GM21576 (cell line): ENCODE results near the gene TM4SF1.
A peak's percentile ranks its signal among the peaks of the same experiment; 100 is the strongest.
"Not testable (repeated sequence)": the region's sequence is repeated elsewhere in the genome, so short reads cannot be mapped to it uniquely, and the experiment has no call there.

Experiments
- ATAC-seq: cut with Tn5 transposase; IDR thresholded peaks from one replicate; pipeline ENCODE4 v1.9.1; 2021; ENCODE audit warnings: mild to moderate bottlenecking, moderate library complexity; ENCODE audit not compliant: unreplicated experiment

TM4SF1 gene

GRCh38 chr3:149395107-149396089 lies 17.9 kb upstream of the TM4SF1 start:
- ATAC-seq = no peak

- ATAC-seq = peak; percentile 86
These were observed 16.1 kb upstream of the TM4SF1 start for GRCh38 chr3:149393345-149394160.

GRCh38 chr3:149391960-149392359 lies 14.5 kb upstream of the TM4SF1 start:
- ATAC-seq = no peak

GRCh38 chr3:149390772-149391212 lies 13.3 kb upstream of the TM4SF1 start:
- no peak for ATAC-seq

- no peak for ATAC-seq
These were observed 12.8 kb upstream of the TM4SF1 start for GRCh38 chr3:149390294-149390693.

GRCh38 chr3:149388531-149389417 lies 11.3 kb upstream of the TM4SF1 start:
- no peak for ATAC-seq

GRCh38 chr3:149388001-149388440 lies 10.6 kb upstream of the TM4SF1 start:
- ATAC-seq = no peak

- no peak for ATAC-seq
These were observed 8.8 kb upstream of the TM4SF1 start for GRCh38 chr3:149386299-149386606.

- ATAC-seq = no peak
These were observed 8.3 kb upstream of the TM4SF1 start for GRCh38 chr3:149385617-149386298.

GRCh38 chr3:149384911-149385321 lies 7.5 kb upstream of the TM4SF1 start:
- no peak for ATAC-seq

- no peak for ATAC-seq
These were observed 6.7 kb upstream of the TM4SF1 start for GRCh38 chr3:149384167-149384566.

- ATAC-seq = no peak
These were observed 6.3 kb upstream of the TM4SF1 start for GRCh38 chr3:149383703-149384102.

- no peak for ATAC-seq
These were observed 5.1 kb upstream of the TM4SF1 start for GRCh38 chr3:149382518-149382917.

- ATAC-seq = no peak
These were observed 4.6 kb upstream of the TM4SF1 start for GRCh38 chr3:149382101-149382467.

GRCh38 chr3:149381173-149382100 lies 4.0 kb upstream of the TM4SF1 start:
- no peak for ATAC-seq

- not testable (repeated sequence) for ATAC-seq
These were observed 2.8 kb upstream of the TM4SF1 start for GRCh38 chr3:149380220-149380619.

GRCh38 chr3:149378478-149379309 lies 1.2 kb upstream of the TM4SF1 start:
- ATAC-seq = no peak

GRCh38 chr3:149376718-149377407 lies 586 bp downstream of the TM4SF1 start:
- ATAC-seq = no peak
